GM21447 (cell line): ENCODE data around the gene RDX.

ENCODE experiments used
- ATAC-seq: cut with Tn5 transposase; IDR thresholded peaks from one replicate; pipeline ENCODE4 v1.9.1; 2021; ENCODE audit not compliant: unreplicated experiment

RDX gene

DNA sequence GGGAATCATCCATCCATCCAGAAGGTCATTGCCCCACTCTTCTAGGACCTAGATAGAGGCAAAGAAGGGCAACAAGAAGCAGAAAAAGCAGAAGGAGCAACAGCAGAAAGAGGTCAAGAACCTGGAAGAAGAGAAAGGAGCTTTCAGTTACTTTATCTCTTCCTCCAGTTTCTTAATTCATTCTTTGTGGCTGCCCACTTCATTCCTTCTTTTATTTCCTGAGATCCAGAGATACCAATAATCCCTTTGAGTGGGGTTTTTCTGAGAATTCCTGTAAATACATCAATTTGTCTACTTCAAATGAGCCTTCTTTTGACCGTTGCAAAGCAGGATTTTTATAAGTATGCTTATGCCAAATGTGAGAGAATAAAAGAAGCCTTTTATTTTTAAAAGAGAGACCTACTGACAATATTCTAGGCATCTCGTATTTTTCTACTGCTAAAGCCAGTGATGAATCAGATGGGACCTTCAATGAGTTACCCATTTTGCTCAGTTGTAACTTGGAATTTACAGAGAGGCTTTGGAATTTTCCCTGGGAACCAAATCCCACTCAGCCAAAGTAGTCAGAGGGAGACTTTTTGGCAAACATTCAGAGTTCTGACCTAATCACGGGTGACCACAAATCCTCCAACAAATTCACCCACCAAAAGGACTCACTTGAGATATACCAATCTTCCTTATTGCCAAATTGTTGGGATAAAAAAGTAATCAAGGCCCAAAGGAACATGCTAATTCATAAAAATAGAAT lies 148.3 kb downstream of the RDX start:
- ATAC-seq, result no peak

DNA sequence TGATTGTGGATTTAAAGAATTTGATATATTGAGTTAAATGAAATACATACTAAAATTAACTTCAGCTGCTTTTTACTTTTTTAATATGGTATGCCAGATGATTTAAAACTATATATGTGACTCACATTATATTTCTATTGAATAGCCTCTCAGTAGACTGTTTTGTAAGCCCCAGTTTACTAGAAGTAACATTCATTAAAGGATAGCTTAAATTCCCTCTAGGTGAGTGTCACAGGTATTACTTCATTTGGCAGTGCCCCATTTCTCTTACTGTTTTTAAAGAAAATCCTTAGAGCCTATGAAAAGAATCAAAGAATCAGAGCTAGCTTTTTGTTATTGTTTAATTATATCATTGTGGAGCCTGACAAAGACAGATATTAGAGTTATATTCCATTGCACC lies 154.6 kb downstream of the RDX start:
- no peak for ATAC-seq

DNA sequence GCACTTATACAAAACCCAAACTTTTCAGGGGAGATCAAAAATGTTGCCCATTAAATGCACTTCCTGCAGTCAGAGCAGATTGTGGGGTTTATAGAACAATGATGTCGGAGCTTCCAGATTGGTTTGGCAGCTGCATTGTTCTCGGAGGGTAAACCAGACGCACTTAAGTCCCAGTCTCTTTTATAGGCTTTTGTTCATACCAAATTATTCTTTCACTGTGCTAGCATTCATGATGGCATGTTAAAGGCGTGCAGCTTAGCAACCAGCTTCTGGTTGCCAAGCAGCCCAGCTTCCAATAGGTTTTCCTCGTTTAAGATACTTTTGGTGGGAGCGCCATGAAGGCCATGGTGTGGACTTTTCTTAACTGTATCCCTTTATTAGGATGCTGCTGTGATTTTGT lies 162.3 kb downstream of the RDX start:
- no peak for ATAC-seq

DNA sequence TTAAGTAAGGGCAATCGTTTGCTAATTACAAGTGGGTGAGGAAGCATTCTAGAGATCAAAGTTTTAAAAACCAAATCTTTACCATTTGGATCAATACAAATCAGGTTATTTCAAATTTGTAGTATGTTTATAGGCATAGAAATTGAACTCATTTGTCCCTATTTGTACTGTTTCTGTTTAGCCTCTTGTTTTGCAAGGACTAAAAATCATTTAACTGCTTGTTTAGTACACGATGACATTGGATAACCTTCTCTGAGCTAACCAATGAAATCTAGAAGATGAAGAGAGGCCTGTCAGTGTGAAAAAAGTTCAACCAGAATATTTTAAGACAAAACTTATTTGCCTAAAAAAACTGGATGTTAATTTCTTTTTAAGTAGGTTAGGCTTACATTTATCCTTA lies 163.3 kb downstream of the RDX start:
- no peak for ATAC-seq

DNA sequence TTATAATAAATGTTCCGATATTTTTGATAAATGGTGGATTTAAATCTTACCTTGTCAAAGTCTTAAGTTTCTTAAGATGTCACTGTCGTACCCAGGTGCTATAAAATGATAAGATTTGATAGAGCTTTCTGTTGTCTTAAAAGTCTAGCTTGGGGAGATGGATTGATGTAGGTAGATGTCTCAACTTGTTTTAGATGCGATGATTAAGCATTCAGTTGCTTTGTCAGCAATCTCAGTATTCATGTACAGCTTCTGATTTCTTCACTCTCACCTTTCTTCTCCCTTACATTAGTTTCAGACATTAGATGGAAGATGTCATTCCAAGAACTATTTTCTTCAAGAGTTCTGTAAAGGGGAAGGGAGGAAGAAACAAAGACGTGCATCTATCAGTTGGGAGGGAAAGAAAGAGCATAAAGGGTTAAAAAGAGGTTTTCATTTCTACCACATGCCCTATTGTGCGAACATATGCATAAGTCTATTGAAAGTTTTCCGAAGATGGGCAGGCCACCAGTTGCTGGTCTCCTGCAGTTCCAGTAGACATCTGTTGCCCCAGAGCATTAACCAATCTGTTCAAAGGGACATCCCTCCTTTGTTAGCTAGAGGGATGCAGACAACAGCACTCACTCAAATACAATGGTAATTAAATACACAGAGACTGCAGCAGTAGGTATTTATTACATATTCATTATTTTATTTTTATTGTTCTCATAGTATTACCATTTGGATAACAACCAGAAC lies 164.9 kb downstream of the RDX start:
- no peak for ATAC-seq

DNA sequence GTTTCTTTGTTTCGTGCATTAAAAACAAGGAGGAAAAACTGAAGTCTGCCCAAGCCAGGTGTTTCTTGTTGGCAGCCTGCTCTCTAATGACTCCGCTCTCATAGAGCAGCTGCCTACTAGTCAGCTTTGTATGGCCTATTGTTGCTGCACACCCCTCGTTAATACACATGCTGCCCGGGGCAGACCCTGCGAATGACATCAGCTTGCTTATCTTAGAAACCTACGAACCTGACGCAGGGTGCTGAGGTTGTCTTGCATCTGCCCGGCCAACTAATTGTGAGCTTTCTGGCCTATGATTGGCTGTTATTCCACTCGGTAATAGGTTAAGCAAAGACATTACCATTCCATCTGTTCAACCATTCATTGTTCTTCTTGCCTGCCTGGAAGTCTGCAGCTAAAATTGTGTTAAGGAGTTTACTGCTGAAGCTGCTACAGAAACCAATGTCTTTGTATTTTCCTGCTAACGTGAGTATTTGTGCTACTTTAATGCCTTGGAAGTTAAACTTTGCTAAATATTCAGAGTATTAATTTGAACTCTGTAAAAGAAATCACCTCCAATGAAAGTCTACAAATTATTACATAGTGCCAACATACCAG lies 165.7 kb downstream of the RDX start:
- no peak for ATAC-seq

DNA sequence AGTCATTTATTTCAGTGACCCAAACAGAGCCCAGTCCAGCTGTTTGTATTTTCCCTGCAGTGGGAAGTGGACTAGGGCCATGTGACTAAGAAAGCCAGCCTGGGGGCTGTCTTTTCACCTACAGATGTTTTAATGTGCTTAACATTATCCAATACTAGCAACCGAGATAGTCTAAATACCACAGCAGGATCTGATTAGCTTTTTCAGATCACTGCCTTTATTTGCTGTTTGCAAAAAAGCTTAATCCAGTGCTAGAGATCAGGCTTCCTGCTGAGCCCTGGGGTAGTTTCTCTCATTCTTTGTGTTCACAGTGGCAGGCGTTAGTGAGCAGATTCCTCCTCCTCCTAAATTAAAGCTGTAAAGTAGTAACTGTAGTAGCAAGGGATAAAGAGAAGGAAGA lies 168.3 kb downstream of the RDX start:
- ATAC-seq, result no peak

DNA sequence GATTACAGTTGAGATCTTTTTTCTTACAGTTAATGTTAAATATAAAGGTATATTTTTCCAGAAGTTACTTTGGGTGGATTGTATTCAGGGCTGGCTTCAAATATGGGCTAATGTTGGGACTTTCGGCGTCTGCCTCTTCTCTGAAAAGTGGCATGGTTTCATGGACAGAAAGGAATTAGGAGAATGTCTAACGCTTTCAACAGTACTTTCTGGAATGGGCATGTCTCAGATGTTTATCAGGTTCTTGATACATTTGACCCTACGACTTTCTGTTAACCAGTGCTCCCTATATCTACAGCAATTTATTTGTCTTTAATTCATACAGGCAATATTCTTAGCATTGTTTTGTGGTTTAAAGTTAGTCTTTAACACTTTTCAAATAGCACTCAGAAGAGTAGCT lies 169.5 kb downstream of the RDX start:
- ATAC-seq, result no peak

DNA sequence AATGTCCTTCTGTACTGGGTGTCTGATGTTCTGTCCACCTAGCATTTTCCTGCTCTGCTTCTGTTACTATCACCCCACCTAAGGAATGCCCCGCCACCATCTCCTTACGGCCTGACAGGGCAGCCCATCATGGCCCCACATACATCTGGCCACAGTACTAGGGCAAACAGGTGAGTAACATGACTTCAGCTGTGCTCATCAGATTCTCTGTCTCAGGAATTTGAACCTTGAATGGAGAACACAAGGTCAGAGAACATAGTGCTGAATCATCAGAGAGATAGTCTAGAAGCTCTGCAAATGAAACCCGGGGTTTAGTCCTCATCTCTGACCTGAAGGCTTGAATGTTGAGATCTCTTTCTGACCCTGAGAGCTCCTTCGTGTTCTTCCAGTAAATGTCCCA lies 170.8 kb downstream of the RDX start:
- no peak for ATAC-seq
